Measurements from ENCODE around the gene ATP1B1.
"Not testable (repeated sequence)": the region's sequence is repeated elsewhere in the genome, so short reads cannot be mapped to it uniquely, and the experiment has no call there.

Gene ATP1B1

DNA sequence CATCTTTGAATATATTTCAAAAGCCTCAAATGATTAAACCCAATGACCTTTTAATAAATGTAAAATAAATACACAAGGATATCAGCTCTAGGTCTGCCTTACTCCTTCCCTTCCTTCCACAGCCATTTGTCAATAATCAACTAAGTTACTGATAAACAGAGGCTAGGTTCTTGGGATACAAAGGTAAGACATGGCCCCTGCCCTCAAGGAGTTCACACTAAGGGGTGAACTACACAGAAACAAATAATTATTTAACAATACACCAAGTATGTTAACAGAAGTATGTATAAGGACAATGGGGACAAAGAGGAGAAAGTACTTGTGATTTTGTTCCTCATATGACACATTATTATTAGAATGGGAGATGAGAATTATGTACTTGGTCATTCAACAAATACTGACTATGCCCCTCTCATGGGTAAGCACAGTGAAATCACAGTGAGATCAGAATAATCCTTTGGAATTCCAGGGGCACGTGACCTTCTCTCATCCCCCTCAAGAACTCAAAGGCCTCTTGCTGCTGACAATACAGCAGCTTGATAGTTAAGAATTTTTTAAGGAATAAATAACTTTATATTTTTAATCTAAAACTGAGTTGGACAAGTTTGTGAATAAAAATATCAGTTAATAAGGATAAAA is 40.2 kb downstream of the ATP1B1 start:
- no peak for DNase-seq

DNA sequence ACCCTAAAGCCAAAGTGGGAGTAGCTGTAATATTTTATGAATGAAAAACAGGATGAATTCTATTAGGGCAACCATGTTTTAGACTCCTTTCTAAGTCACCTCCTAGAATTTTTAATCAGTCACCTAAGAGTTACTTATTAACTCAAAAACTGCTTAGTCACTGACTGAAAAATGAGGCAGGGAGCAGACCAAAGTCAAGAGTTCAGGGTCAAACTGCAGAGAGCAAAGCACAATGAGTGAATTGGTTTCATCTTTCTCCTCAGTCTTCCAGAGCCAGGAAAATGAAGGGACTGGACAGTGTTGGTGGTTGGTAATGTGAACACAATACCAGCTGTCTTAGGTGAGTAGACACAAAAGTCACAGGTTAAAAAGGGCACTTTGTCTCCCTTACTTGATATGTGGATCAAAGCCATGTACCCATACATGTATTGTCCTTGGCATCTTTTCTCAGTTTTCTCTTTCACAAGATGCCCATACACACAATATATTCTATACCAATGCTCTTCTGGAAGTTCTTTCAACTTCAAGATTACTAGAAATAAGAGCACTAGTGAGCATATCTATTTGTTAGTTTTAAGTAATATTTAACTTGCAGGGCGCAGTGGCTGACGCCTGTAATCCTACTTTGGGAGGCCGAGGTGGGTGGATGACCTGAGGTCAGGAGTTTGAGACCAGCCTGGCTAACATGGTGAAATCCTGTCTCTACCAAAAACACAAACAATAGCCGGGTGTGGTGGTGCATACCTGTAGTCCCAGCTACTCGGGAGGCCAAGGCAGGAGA is 42.2 kb downstream of the ATP1B1 start:
- DNase-seq, result no peak

- no peak for DNase-seq
Measured at GRCh38 chr1:169149555-169150286, 43.2 kb downstream of the ATP1B1 start.

DNA sequence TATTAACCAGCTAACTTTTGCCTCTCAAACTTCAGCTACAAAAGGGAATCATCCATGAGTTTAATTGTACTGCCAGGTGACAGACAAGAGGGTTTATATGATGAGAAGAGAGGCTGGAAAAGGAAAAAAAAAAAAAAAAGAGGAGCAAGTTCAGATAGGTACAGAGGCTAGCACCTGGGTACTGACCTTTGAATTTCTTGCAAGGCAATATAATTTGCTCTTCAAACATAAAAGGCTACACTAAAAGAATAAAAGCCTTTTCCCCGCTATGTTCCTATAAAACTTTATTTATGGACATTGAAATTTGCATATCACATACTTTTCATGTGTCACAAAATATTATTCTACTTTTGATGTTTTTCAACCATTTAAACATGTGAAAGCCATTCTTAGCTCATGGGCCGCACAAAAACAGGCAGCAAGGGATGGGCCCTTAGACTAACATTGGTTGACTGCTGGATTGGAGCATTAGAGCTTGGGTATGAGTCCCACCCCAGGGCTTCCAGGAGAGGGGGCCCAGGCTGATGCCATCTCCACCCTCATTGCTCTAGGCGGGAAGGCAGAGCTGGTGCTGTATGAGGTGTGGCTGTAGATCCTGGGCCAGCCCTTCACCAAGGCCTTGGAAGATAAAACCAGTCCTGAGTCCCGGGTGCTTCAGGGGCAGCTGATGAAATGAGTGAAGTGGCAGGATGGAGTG is 44.3 kb downstream of the ATP1B1 start:
- no peak for DNase-seq

- no peak for DNase-seq
Measured at GRCh38 chr1:169151338-169151837, 44.9 kb downstream of the ATP1B1 start.

DNA sequence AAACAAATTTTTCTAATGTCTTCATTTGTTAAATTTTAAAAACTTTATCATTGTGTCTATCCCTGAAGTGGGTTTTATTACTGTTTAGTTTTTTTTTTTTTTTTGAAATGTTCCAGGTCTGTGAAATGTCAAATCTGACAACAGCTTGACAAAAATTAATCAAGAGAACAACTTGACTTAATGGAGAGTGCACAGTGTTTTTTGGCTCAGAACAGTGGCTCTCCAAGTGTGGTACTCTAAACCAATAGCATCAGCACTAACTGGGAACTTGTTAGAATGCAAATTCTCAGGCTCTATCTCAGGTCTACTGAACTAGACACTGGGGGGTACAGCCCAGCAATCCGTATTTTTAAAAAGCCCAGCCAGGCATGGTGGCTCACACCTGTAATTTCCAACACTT is 49.2 kb downstream of the ATP1B1 start:
- no peak for DNase-seq

DNA sequence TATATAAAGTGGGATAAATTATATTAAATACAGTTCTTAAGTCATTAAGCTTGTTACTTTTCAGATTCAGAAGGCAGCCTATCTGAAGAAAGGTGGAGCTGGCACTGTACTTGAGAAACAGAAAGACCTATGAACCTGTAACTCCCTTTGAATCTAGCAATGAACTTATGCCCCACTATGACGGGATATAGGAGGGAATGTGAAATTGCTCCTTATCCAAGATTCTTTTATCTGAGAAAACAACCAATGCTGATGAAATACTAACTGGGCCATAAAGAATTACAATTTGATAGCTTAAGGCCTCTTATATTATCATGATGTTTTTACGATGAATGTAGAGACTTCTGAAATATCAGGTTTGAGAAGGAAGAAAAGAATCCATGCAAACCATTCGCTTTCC is 50.1 kb downstream of the ATP1B1 start:
- DNase-seq, result no peak

GRCh38 chr1:169160845-169161495 is 54.5 kb downstream of the ATP1B1 start:
- DNase-seq, result no peak

DNA sequence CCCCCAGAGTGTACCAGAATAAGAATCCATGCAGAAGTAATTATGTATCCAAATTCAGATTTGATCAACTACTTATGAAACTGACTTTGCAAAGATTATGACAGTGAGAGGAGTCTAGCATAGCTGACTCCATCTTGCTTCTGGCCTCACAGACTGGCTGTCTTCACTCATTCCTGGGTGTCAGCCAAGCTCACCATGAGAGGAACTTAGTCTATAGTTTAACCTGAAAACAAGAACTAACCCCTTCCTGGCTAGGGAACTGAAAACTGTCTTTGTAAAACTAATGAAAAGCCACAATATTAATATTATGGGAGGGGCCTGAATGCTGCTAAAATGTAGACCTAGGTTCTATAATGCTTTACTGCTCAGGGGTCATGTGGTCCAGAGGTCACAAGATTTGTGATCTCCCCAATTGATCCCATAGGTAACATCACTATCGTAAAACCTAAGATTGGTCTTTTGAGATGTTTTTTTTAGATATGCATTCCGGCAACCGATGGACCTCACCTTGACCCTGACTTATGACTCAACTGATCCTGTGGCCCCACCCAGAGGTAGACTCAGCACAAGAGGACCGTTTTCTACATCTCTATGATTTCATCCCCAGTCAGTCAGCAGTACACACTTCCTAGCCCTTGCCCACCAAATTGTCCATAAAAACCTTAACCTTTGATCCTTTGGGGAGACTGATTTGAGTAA is 55.2 kb downstream of the ATP1B1 start:
- DNase-seq, result no peak

DNA sequence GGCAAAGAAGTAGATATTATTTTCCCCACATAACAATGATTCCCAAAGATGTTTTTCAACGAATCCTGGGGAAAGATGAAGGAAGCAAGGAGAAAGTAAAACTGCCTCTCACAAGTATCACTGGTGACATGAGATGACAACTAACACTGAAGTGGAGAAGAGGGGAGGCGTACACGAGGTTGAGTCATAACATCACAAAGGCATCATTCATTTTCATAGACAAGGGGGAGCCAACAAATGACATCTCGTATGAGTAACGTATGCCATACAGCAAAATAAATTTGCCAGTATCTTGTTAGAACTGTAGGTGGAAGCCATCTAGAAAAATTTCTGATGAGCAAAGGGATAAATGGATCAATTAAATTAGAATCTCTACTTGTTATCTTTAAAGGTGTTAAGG is 56.6 kb downstream of the ATP1B1 start:
- DNase-seq, result no peak

DNA sequence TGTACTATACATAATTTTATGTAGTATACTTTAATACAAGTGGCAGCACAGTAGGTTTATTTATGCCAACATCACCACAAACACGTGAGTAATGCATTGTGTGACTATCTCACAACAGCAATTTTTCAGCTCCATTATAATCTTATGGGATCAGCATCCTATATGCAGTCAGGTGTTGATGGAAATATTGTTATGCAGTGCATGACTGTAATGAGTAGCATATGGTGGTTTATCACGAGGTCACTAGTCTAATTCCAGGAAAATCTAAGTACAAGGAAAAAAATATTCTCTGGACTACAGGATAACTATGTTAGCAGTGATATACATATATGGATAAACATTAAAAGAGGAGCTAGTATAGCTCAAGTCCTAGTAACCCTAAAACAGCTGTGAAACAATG is 69.0 kb downstream of the ATP1B1 start:
- DNase-seq, result no peak

- DNase-seq, result not testable (repeated sequence)
Measured at GRCh38 chr1:169179431-169179830, 72.9 kb downstream of the ATP1B1 start.

DNA sequence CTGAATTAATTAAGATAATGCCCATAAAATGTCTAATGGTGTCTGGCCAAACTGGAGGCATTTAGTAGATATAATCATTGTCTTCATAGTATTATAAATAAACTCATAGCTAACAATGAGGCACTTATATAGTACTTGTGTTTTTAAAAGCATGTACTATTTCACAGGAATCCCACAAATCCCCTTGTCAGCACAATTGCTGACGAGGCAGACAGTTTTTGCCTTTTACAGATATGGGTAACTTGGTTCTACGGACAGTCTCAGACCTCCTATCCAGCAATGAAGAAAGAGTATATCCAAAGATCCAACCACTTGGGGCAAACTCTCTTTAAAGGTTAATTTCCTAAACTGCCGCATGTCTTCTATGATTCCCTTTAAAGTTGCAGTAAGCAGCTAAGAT is 73.7 kb downstream of the ATP1B1 start:
- no peak for DNase-seq
